ENCODE results near the gene NDOR1.
"Not testable (repeated sequence)": the region's sequence is repeated elsewhere in the genome, so short reads cannot be mapped to it uniquely, and the experiment has no call there.

The NDOR1 gene

GRCh38 chr9:137232510-137232909, 27.0 kb downstream of the NDOR1 start:
- DNase-seq = no peak

GRCh38 chr9:137233143-137233980, 27.9 kb downstream of the NDOR1 start:
- no peak for DNase-seq

- DNase-seq = no peak
Measured at GRCh38 chr9:137234055-137234697, 28.7 kb downstream of the NDOR1 start.

GRCh38 chr9:137234758-137235423, 29.4 kb downstream of the NDOR1 start:
- no peak for DNase-seq

- no peak for DNase-seq
Measured at GRCh38 chr9:137235424-137236237, 30.1 kb downstream of the NDOR1 start.

DNA sequence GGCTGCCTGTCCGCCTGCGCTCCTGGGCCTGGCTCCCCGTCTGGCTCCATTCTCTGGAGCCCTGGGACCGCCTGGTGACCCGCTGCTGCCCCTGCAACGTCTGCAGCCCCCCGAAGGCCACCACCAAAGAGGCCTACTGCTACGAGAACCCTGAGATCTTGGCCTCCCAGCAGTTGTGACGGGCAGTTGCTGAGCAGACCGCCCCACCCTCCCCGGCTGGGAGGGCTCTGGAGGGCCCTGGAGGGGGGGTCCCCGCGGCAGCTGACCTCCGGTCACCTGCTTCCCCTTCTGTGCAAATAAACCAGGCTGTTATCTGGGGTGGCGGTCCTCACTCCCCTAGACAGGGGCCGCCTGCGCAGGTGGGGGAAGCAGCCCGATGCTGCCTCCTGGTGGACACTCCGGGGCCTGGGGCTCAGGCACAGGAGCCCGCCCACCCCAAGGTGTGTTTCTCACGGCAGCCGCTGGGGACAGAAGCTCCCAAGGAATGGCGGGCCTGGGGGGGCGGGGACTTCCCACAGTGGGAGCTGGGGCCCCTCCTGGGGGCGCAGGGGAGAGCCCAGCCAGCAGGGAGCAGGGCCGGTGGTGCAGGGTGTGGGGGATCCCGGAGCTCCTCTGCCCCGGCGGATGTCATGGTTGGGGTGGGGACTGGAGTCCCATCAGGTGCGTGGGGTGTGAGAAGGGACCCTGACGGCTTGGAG, 30.9 kb downstream of the NDOR1 start:
- peak; percentile 10 to 81 (median 56) for DNase-seq

GRCh38 chr9:137236936-137237421, 31.5 kb downstream of the NDOR1 start:
- peak in 1 of 14 donors; percentile 30 for DNase-seq

DNA sequence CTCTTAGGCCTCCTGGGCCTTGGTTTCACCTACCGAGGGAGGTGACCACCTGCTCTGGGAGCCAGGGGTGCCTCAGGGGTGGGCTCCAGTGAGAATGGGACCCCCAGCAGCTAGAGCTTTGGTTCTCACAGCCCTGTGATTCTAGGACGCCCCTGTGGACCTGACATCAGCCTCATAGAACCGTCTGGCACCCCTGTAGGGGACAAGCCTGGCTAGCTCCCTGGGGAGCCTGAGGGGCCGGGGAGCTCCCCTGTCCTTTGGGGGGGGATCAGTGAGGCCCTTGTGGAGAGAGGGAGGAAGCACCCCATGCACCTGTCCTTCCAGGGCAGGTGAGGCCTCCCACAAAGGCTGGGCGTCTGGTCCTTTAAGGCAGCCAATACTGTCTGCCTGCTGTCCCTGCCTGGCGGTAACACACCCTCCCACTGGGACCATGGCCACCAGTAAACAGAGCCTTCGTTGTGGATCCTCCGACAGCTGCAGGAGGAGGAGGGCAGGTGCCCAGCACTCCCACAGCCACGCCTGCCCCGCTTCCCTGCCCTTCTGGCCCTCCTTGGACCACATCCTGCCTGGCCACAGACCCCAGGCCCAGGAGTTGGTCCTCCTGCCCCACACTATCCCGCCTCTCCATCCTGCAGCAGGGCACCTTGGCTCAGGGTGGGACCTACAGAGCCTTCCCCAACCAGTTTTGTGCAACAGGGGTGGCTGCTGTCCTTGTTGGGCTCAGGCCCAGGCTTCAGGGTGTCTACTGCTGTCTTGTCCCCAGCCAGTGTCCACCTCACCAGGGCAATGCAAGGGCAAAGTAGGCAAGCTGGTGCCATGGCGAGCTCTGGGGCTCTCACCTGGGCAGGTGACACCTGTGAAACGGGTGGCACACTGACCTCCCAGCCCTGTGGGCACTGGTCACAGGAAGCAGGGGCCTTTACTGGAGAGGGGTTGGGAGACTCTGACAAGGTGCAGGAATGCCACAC, 32.5 kb downstream of the NDOR1 start:
- DNase-seq = peak in 9 of 14 donors; percentile 33 to 77 (median 56)

DNA sequence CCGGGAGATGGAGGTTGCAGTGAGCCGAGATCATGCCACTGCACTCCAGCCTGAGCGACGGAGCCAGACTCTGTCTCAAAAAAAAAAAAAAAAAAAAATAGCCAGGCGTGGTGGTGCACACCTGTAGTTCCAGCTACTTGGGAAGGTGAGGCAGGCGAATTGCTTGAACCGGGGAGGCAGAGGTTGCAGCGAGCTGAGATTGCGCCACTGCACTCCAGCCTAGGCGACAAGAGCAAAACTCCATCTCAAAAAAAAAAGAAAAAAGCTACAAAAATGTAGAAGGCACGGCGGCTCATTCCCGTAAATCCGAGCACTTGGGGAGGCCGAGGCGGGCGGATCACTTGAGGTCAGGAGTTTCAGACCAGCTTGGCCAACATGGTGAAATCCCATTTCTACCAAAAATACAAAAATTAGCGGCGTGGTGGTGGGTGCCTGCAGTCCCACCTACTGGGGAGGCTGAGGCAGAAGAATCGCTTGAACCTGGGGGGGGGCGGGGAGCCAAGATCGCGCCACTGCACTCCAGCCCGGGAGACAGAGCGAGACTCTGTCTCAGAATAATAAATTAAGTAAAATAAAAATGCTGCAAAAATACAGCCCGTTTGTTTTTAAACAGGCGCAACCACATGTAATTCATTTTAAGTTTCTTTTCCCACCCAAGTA, 34.2 kb downstream of the NDOR1 start:
- DNase-seq = not testable (repeated sequence)

- peak in 12 of 14 donors; percentile 56 to 88 (median 83) for DNase-seq
Measured at GRCh38 chr9:137240318-137240840, 34.9 kb downstream of the NDOR1 start.

DNA sequence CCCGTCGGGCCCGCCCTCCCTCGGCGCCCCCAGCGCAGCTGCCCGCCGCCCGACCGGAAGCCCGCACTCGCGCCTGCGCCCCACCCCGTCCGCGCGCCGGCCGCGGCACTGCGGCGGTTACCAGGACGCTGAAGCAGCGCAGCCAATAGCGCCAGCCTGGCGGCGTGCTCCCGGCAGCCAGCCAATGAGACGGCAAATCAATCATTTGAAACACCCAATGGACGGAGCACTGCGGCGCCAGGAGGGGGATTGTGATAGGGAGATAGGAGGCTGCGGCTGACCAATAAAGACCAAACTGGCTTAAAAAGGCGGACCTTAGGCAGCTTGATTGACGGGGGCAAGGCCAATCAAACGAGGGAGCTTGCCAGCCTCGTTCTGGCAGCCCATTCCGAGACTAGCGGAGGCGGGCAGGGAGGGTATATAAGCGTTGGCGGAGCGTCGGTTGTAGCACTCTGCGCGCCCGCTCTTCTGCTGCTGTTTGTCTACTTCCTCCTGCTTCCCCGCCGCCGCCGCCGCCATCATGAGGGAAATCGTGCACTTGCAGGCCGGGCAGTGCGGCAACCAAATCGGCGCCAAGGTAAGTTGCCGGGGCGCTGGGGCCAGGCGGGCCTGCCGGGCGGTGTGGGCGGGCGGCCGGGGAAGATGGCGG, 35.5 kb downstream of the NDOR1 start, which contains the start of gene TUBB4B:
TUBB4B (plus strand) TSS at position 447 of the 649 bp plus-strand sequence; CDS start at position 521, 74 bp downstream.
- DNase-seq = peak; percentile 87 to 100 (median 98)

DNA sequence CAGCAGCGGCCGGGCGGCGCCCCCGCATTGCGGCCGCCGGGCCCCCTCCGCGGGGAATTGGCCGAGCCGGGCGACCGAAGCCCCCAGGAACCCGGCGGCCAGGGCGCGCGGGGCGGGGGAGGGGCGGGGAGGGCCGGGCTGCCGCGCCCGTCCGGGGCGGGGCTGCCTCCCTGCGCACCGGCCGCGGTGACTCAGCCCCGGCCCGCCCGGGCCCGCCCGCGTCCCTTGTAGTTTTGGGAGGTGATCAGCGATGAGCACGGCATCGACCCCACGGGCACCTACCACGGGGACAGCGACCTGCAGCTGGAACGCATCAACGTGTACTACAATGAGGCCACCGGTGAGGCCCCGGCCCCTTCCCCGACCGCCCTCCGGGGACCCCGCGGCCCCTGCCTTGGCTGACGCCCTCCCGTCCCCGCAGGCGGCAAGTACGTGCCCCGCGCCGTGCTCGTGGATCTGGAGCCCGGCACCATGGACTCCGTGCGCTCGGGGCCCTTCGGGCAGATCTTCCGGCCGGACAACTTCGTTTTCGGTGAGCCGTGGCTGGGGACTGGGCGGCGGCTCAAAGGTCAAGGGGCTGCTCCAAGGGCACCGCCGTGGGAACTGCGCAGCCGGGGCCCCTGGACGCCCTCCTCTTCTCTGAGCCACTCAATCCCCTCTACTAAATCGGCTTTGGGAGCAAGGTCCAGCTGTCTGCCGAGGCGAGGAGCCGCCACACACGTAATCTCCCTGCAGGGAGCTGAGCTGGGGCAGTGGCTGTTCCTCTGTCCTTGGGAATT, 36.2 kb downstream of the NDOR1 start:
- peak in 3 of 14 donors; percentile 20 to 65 (median 34) for DNase-seq

DNA sequence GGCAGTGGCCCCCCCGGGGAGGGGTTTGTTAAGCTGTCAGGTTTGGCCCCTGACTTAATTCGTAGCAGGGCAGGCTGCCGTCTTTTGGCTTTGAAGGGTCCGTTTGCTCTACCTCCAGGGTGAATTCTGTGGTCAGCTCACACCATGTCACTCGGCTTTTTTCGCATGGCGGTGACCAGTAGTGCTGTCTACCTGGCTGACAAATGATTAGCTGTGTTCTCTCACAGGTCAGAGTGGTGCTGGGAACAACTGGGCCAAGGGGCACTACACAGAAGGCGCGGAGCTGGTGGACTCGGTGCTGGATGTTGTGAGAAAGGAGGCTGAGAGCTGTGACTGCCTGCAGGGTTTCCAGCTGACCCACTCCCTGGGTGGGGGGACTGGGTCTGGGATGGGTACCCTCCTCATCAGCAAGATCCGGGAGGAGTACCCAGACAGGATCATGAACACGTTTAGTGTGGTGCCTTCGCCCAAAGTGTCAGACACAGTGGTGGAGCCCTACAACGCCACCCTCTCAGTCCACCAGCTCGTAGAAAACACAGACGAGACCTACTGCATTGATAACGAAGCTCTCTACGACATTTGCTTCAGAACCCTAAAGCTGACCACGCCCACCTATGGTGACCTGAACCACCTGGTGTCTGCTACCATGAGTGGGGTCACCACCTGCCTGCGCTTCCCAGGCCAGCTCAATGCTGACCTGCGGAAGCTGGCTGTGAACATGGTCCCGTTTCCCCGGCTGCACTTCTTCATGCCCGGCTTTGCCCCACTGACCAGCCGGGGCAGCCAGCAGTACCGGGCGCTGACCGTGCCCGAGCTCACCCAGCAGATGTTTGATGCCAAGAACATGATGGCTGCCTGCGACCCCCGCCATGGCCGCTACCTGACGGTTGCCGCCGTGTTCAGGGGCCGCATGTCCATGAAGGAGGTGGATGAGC, 37.0 kb downstream of the NDOR1 start:
- DNase-seq = no peak

DNA sequence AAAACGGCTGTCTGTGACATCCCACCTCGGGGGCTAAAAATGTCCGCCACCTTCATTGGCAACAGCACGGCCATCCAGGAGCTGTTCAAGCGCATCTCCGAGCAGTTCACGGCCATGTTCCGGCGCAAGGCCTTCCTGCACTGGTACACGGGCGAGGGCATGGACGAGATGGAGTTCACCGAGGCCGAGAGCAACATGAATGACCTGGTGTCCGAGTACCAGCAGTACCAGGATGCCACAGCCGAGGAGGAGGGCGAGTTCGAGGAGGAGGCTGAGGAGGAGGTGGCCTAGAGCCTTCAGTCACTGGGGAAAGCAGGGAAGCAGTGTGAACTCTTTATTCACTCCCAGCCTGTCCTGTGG, 37.7 kb downstream of the NDOR1 start:
- DNase-seq = not testable (repeated sequence)

DNA sequence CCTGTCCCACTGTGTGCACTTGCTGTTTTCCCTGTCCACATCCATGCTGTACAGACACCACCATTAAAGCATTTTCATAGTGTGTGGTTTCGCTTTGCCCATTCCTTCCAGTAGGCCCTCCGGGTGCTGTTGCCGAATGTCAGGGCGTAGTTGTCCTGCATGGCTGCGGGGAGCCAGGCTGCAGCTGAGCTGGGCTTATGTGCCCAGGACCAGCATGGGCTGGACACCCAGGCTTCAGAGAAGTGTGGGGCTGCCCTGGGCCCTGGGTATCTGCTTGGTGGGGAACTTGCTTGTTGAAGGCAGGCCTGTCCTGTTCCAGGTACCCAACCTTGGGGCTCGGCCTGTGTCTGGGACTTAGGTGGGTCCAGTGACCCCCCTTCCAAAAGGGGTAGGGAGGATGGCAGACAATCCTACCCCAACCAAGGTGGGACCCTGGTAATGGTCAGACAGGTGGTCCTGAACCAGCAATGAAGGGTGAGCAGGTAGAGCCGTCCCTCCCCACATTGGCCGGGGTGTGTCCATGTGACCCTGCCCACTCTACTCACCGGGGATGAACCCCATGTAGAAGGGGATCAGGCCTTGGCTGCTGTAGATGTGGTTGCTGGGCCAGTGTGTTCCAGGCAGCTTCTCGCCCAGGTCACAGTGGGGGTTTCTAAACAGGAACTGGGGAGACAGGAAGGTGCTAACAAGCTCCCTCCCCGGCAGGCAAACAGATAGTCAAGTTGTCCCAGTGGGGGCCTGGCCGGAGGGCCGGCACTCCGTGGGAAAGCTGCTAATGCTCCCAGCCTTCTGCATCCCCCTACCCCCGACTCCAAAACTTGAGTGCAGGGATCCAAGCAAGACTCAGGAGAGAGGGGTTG, 38.4 kb downstream of the NDOR1 start:
- no peak for DNase-seq

Data from C1 segment of cervical spinal cord (tissue), 14 donors.